Left lung (tissue), 14 donors: ENCODE results near the gene CBLN1. TPM values are rescaled to one million over a fixed set of nuclear protein-coding genes. Genes with fewer than 3 reads are reported as not detected.

Experiments
- ATAC-seq: fragments of 200-7000 bp; cut with Tn5 transposase; one replicate; pipeline ENCODE4 v1.9.1; 2020; ENCODE audit warnings: moderate library complexity
- DNase-seq, 4 donors: peaks; one replicate each; pipeline ENCODE4 v3.0.0-alpha.2; 2013 to 2020
- H3K27ac ChIP-seq, 2 donors: fragments of 200-600 bp; sonication (generic) in 1 of 2; one replicate each; pipeline versions ENCODE4 v1.5.0 to v1.8.0; 2020 to 2021
- H3K27me3 ChIP-seq, 2 donors: fragments of 200-600 bp; sonication (generic) in 1 of 2; one replicate each; pipeline versions ENCODE4 v1.5.0 to v1.8.0; 2020 to 2021
- H3K36me3 ChIP-seq, 2 donors: fragments of 200-600 bp; sonication (generic) in 1 of 2; one replicate each; pipeline versions ENCODE4 v1.5.0 to v1.8.0; 2020 to 2021
- H3K4me1 ChIP-seq, 2 donors: fragments of 200-600 bp; one replicate each; pipeline ENCODE4 v1.8.0; 2021
- H3K4me3 ChIP-seq, 2 donors: fragments of 200-600 bp; sonication (generic) in 1 of 2; one replicate each; pipeline versions ENCODE4 v1.5.0 to v1.8.0; 2020 to 2021; ENCODE audit warnings: mild to moderate bottlenecking in 1 of 2
- H3K9me3 ChIP-seq, 2 donors: fragments of 200-600 bp; sonication (generic) in 1 of 2; one replicate each; pipeline versions ENCODE4 v1.5.0 to v1.8.0; 2020 to 2021
- intact Hi-C, 2 donors: fragments of 100-400 bp; cut with DNase I; formaldehyde crosslinking; loops; one replicate each; pipeline versions ENCODE4 v1.11.2 to v1.14.2; 2022
- long read RNA-seq, 12 donors: library from polyadenylated mRNA in 2 of 12; unstranded in 2 of 12; transcript quantifications; one replicate each; pipeline ENCODE4 v2.0.0 and lab custom pipeline, GENCODE V29; 2019 to 2026
- polyA plus RNA-seq, 6 donors: library from polyadenylated mRNA; unstranded; fragments of 120-200 nt; gene quantifications; one replicate each; pipeline ENCODE4 v1.2.1, GENCODE V29; 2013; ENCODE audit not compliant: insufficient read length in 6 of 6
- total RNA-seq, 2 donors: library from RNA; stranded (reverse); fragmentation: NEBNext Ultra II Directional; extraction: Animal tissue kit (Norgen Biotek cat#: 25700); gene quantifications; one replicate each; pipeline ENCODE4 v1.2.1, GENCODE V29; 2021
- TF ChIP-seq, protein P1 (sequence below), 2 donors: fragments of 200-600 bp; sonication (generic) in 1 of 2; IDR thresholded peaks; one replicate each; pipeline versions ENCODE4 v1.5.0 to v1.8.0; 2021; ENCODE audit warnings: antibody characterized with exemption in 2 of 2
- donor health status: DM: no; HTN: yes; CAD: no.
- donor health status: DM: no; HTN: no; CAD: no.

The CBLN1 gene
- total RNA-seq, result not detected
- polyA plus RNA-seq, result under 1 TPM; 0.12 to 0.70 (median 0.19) TPM
- long read RNA-seq, donor 1, result 0 reads
- long read RNA-seq, donor 2, result 0 reads
- long read RNA-seq, donor 3, result 0 reads
- long read RNA-seq, donor 4, result 0 reads
- long read RNA-seq, donor 5, result 0 reads
- long read RNA-seq, donor 6, result 0 reads
- long read RNA-seq, donor 7, result 0 reads
- long read RNA-seq, donor 8, result 0 reads
- long read RNA-seq, donor 9, result 0 reads
- long read RNA-seq, donor 10, result 0 reads
- long read RNA-seq, donor 11, result 0 reads
- long read RNA-seq, donor 12, result 0 reads

DNA sequence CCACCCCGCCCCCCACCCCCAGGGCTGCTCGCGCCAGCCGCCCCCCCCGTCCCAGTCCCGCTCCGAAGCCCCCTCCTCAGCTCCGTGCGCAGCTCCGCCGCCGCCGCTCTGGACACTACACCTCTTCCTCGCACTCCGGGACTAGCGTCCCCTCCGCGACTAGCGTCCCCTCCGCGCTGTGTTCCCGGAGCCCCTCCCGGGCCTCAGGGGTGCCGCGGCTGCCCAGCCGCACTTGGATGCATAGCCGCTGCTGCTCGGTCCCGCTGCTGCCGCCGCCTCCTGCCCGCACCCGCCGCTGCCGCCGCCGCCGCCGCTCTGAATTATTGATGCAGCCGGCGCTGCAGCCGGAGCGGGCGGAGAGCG lies at the start of gene CBLN1:
Gene CBLN1, minus strand, starts transcription at position 359 of the 363 bp plus-strand sequence. CDS start 373 bp downstream, outside the sequence.
- ATAC-seq (no peak), DNase-seq (no peak)
- Histone ChIP-seq H3K36me3 (no peaks in the 10 kb centered on the region), H3K27me3 (peaks cover 89 to 100% of the 10 kb centered on the region in 2 donors), H3K4me1 (peaks cover 0 to 22% of the 10 kb centered on the region in 2 donors), H3K27ac (no peak within 1 kb of the TSS), H3K4me3 (peak within 1 kb of the TSS; percentile 19 to 37), H3K9me3 (no peaks in the 10 kb centered on the region)
- TF ChIP-seq, protein P1, sequence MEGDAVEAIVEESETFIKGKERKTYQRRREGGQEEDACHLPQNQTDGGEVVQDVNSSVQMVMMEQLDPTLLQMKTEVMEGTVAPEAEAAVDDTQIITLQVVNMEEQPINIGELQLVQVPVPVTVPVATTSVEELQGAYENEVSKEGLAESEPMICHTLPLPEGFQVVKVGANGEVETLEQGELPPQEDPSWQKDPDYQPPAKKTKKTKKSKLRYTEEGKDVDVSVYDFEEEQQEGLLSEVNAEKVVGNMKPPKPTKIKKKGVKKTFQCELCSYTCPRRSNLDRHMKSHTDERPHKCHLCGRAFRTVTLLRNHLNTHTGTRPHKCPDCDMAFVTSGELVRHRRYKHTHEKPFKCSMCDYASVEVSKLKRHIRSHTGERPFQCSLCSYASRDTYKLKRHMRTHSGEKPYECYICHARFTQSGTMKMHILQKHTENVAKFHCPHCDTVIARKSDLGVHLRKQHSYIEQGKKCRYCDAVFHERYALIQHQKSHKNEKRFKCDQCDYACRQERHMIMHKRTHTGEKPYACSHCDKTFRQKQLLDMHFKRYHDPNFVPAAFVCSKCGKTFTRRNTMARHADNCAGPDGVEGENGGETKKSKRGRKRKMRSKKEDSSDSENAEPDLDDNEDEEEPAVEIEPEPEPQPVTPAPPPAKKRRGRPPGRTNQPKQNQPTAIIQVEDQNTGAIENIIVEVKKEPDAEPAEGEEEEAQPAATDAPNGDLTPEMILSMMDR (IDR thresholded peaks at IDR 0.05), result no peak
- intact Hi-C loops, result no loop called here

DNA sequence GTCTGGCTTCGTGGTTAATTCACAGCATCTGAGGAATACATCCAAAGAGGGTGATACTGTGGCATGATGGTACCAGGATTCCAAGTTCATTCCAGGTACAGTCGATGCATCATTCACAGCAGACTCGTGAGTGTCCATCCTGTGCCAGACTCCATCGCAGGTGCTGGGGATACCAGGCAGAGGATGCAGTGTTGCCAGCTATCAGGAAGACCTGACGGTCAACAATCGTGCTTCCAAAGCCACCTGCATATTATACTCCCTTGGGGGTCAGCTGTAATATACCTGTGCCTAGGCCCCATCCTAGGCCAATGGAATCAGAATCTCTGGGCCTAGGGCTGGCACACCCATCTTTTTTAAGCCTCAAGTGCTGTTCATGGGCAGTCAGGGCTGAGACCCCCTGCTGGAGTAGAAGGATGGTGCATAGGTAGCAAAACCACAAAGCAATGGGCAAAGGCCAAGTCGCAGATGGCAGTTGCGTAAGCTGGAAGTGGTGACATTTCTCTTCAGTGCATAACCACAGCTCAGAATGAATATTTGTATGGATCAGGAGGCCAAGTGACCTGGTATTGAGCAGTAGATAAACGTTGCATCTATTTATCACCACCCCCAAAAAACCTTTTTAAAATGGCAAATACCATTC lies 49.0 kb upstream of the CBLN1 start:
- Histone ChIP-seq H3K36me3 (no peaks in the 10 kb centered on the region), H3K27me3 (no peaks in the 10 kb centered on the region), H3K4me3 (no peak overlapping the region), H3K4me1 (no peaks in the 10 kb centered on the region), H3K27ac (no peak overlapping the region), H3K9me3 (no peaks in the 10 kb centered on the region)
- TF ChIP-seq, protein P1 (IDR thresholded peaks at IDR 0.05), result no peak
- intact Hi-C loops, result no loop called here
- ATAC-seq (no peak), DNase-seq (no peak)

DNA sequence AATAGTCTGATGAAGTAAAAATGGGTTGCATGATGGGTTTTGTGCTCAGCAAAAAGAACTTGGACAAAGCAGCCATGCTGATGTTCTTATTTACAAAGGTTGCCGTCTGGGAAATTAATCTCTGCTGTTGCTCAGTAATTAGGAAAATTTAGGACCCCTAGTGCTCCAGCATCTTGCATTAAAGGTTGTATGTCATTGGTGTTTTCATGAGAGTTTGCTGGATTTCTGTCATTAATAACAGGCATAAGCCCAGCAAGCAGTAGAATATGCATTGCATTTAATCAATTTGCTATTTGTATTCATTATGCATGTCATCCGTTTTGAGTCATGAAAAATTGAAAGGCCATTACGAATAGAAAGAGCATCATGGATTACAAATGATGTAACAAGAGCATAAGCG lies 46.7 kb upstream of the CBLN1 start:
- DNase-seq (no peak), ATAC-seq (no peak)
- TF ChIP-seq, protein P1 (IDR thresholded peaks at IDR 0.05), result no peak
- Histone ChIP-seq H3K4me3 (no peak overlapping the region), H3K36me3 (no peaks in the 10 kb centered on the region), H3K9me3 (no peaks in the 10 kb centered on the region), H3K27ac (no peak overlapping the region), H3K27me3 (no peaks in the 10 kb centered on the region), H3K4me1 (no peaks in the 10 kb centered on the region)
- intact Hi-C loops, result no loop called here

DNA sequence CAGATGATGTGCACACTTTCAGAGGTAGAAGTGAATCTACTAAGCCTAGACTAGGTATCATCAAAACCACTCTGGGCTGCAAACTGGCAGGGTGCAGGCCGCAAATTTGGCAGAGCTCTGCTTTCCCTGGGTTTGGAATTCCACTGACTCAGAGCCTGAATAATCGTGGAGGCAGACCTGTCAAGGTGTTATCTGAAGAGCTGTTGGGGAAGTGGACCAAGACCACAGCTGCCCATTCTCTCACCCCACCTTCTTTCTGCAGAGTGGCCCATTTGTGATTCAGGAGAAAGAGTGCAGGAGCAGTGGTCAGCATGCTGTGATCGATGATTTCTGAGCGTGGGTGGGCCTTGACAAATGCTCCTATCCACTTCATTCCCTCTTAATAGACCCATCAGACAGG lies 45.8 kb upstream of the CBLN1 start:
- no peak for ATAC-seq
- no peaks in the 10 kb centered on the region for H3K9me3 ChIP-seq
- H3K4me1 ChIP-seq, result no peaks in the 10 kb centered on the region
- H3K27me3 ChIP-seq, result no peaks in the 10 kb centered on the region
- DNase-seq, result no peak
- intact Hi-C loops, result no loop called here
- no peaks in the 10 kb centered on the region for H3K36me3 ChIP-seq
- TF ChIP-seq, protein P1 (IDR thresholded peaks at IDR 0.05), result no peak
- H3K27ac ChIP-seq, result no peak overlapping the region
- H3K4me3 ChIP-seq, result no peak overlapping the region

DNA sequence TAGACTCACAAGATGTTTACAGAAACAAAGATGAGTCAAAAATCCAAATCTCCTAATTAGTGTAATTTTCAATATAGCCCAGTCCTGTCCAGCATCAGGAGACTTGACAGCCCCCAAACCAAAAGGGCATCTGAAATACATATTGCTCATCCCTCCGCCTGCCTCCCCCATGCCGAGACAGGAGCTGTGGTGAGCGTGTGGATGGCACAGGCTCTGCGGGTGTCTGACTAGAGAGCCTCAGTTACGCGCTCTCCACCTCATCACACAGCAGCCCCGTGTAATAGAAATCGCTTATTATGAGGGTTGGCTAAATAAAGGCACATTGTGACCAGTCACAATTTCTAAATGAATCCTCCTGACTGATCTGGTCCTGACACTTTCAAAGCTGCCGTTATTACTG lies 43.1 kb upstream of the CBLN1 start:
- Histone ChIP-seq H3K9me3 (peaks cover 0 to 9% of the 10 kb centered on the region in 2 donors), H3K4me3 (no peak overlapping the region), H3K27me3 (no peaks in the 10 kb centered on the region), H3K27ac (no peak overlapping the region), H3K36me3 (no peaks in the 10 kb centered on the region), H3K4me1 (no peaks in the 10 kb centered on the region)
- TF ChIP-seq, protein P1 (IDR thresholded peaks at IDR 0.05), result no peak
- DNase-seq (no peak), ATAC-seq (no peak)
- intact Hi-C loops, result no loop called here
